HepG2 (cell line): ENCODE results near the gene TMEM8B. TPM values are rescaled to one million over a fixed set of nuclear protein-coding genes. Genes with fewer than 3 reads are reported as not detected.

ENCODE experiments used
- ATAC-seq: fragments of 200-7000 bp; cut with Tn5 transposase; 3 replicates; pipeline ENCODE4 v1.9.1; 2020; ENCODE audit warnings: mild to moderate bottlenecking, moderate library complexity
- BruUV-seq: library from RNA; stranded (reverse); fragments of 400-500 nt; replicated peaks from 2 replicates; lab custom pipeline; 2021; lab: Mats Ljungman, UMichigan
- CTCF ChIA-PET: fragments of 300-600 bp; formaldehyde crosslinking; extraction: SDS; loops from one replicate; lab custom pipeline; 2021; ENCODE audit warnings: low total read pairs, inconsistent platforms, low intra/inter-chr PET ratio; lab: Yijun Ruan, JAX
- POLR2A ChIA-PET: fragments of 350-600 bp; sonication (Branson Sonifier 250); formaldehyde crosslinking; loops from one replicate; lab custom pipeline; 2020; ENCODE audit warnings: antibody characterized with exemption, inconsistent platforms; lab: Yijun Ruan, JAX
- DNase-seq: peaks from one replicate; pipeline ENCODE4 v3.0.0-alpha.2; 2015; ENCODE audit warnings: low spot score
- FAIRE-seq: peaks from 3 replicates; lab custom pipeline; 2011; peaks lifted over from hg19 to GRCh38; lab: Jason Lieb, UNC
- H2AFZ ChIP-seq: one replicate; pipeline ENCODE4 v1.6.1; 2011; ENCODE audit warnings: low read length, inconsistent platforms
- H3K27ac ChIP-seq: fragments of 300-600 bp; 3 replicates; pipeline ENCODE4 v1.8.0; 2011; ENCODE audit warnings: mixed run types, mild to moderate bottlenecking, mixed read lengths, low read length, inconsistent platforms; ENCODE audit not compliant: insufficient read depth; ENCODE audit errors: extremely low read length
- H3K27me3 ChIP-seq, 2 experiments: fragments of 200-600 bp in 1 of 2; 2 replicates in 1 of 2; 3 replicates in 1 of 2; pipeline versions ENCODE4 v1.6.0 to v1.8.0; 2011; ENCODE audit warnings: low read length in 2 of 2, mild to moderate bottlenecking in 2 of 2, moderate library complexity in 2 of 2, inconsistent platforms in 1 of 2; ENCODE audit not compliant: insufficient read depth in 2 of 2, control insufficient read depth in 1 of 2
- H3K36me3 ChIP-seq, 2 experiments: fragments of 200-600 bp in 1 of 2; replicated peaks in 1 of 2; 2 replicates in 1 of 2; 3 replicates in 1 of 2; pipeline versions ENCODE4 v1.5.1 to v1.8.0; 2011; ENCODE audit warnings: low read length in 2 of 2, inconsistent platforms in 1 of 2; ENCODE audit not compliant: insufficient read depth in 2 of 2, control insufficient read depth in 1 of 2
- H3K4me1 ChIP-seq: 2 replicates; pipeline ENCODE4 v1.5.1; 2012; ENCODE audit warnings: low read length, inconsistent platforms; ENCODE audit not compliant: insufficient read depth
- H3K4me2 ChIP-seq: 2 replicates; pipeline ENCODE4 v1.6.0; 2011; ENCODE audit warnings: low read depth, low read length, inconsistent platforms
- H3K4me3 ChIP-seq, 3 experiments: fragments of 200-600 bp in 1 of 3; sonication (generic), shearing (Covaris generic) in 1 of 3; replicated peaks in 1 of 3; 2 replicates each; pipeline ENCODE4 v1.5.1; 2011 to 2016; ENCODE audit warnings: low read length in 3 of 3, inconsistent platforms in 2 of 3, low read depth in 2 of 3, mild to moderate bottlenecking in 2 of 3, control low read depth in 1 of 3, mixed read lengths in 1 of 3; ENCODE audit not compliant: insufficient read depth in 1 of 3
- H3K79me2 ChIP-seq: one replicate; pipeline ENCODE4 v1.6.1; 2011; ENCODE audit warnings: low read length, inconsistent platforms; ENCODE audit not compliant: insufficient read depth
- H3K9ac ChIP-seq: 2 replicates; pipeline ENCODE4 v1.6.0; 2011; ENCODE audit warnings: mild to moderate bottlenecking, low read depth, low read length, inconsistent platforms; ENCODE audit not compliant: insufficient read depth
- H3K9me3 ChIP-seq: 2 replicates; pipeline ENCODE4 v1.5.1; 2012; ENCODE audit warnings: mild to moderate bottlenecking, low read length
- H4K20me1 ChIP-seq: 2 replicates; pipeline ENCODE4 v1.6.0; 2011; ENCODE audit warnings: inconsistent platforms, mild to moderate bottlenecking, low read length, moderate library complexity; ENCODE audit not compliant: insufficient read depth
- ETV6 ChIP-seq: sonication (generic); formaldehyde crosslinking; conservative IDR thresholded peaks from 2 replicates; pipeline ENCODE4 v1.4.0; 2020; ENCODE audit warnings: missing genetic modification reagents
- HINFP ChIP-seq: sonication (generic); formaldehyde crosslinking; IDR thresholded peaks from 2 replicates; pipeline ENCODE4 v1.4.0; 2020; ENCODE audit warnings: low read depth, mild to moderate bottlenecking, missing genetic modification reagents
- MTF2 ChIP-seq: sonication (generic); formaldehyde crosslinking; IDR thresholded peaks from 2 replicates; pipeline ENCODE4 v1.5.0; 2020; ENCODE audit warnings: missing genetic modification reagents, borderline replicate concordance
- NONO ChIP-seq, 2 experiments: fragments of 450-650 bp in 1 of 2; sonication (generic) in 1 of 2; formaldehyde crosslinking in 1 of 2; IDR thresholded peaks in 1 of 2; conservative IDR thresholded peaks in 1 of 2; 2 replicates each; pipeline versions ENCODE4 v1.6.1 to v1.8.0; 2017 to 2022; ENCODE audit warnings: mild to moderate bottlenecking in 1 of 2, missing genetic modification reagents in 1 of 2, moderate library complexity in 1 of 2
- NR1H2 ChIP-seq: sonication (generic); formaldehyde crosslinking; IDR thresholded peaks from 2 replicates; pipeline ENCODE4 v1.8.1; 2022; ENCODE audit warnings: low read depth, missing genetic modification reagents, borderline replicate concordance
- PLSCR1 ChIP-seq: sonication (generic); formaldehyde crosslinking; IDR thresholded peaks from 2 replicates; pipeline ENCODE4 v1.5.0; 2020; ENCODE audit warnings: missing genetic modification reagents, mild to moderate bottlenecking, borderline replicate concordance
- TAF1 ChIP-seq: sonication (generic); formaldehyde crosslinking; IDR thresholded peaks from 2 replicates; pipeline ENCODE4 v1.4.0; 2020; ENCODE audit warnings: missing genetic modification reagents
- TRIM22 ChIP-seq: fragments of 450-650 bp; IDR thresholded peaks from 2 replicates; pipeline ENCODE4 v1.6.1; 2017
- ZNF160 ChIP-seq: sonication (generic); formaldehyde crosslinking; IDR thresholded peaks from 2 replicates; pipeline ENCODE4 v1.8.0; 2022; ENCODE audit warnings: mild to moderate bottlenecking, inconsistent platforms, missing genetic modification reagents
- ZNF274 ChIP-seq: sonication (generic); formaldehyde crosslinking; IDR thresholded peaks from 2 replicates; pipeline ENCODE4 v1.5.1; 2020; ENCODE audit warnings: mild to moderate bottlenecking, missing genetic modification reagents
- ZNF414 ChIP-seq: sonication (generic); formaldehyde crosslinking; IDR thresholded peaks from 2 replicates; pipeline ENCODE4 v1.5.0; 2020; ENCODE audit warnings: missing genetic modification reagents
- ZNF574 ChIP-seq: sonication (generic); formaldehyde crosslinking; IDR thresholded peaks from 2 replicates; pipeline ENCODE4 v1.4.0; 2020; ENCODE audit warnings: missing genetic modification reagents
- ZNF747 ChIP-seq: sonication (generic); formaldehyde crosslinking; IDR thresholded peaks from 2 replicates; pipeline ENCODE4 v1.8.1; 2023; ENCODE audit warnings: missing genetic modification reagents, mild to moderate bottlenecking, borderline replicate concordance
- ZNF749 ChIP-seq: sonication (generic); formaldehyde crosslinking; IDR thresholded peaks from 2 replicates; pipeline ENCODE4 v1.8.0; 2022; ENCODE audit warnings: mild to moderate bottlenecking, missing genetic modification reagents, moderate library complexity, borderline replicate concordance
- ZNF788 ChIP-seq: sonication (generic); formaldehyde crosslinking; IDR thresholded peaks from 2 replicates; pipeline ENCODE4 v1.5.0; 2020; ENCODE audit warnings: mild to moderate bottlenecking, missing genetic modification reagents, borderline replicate concordance
- WGBS: methylation state at CpG from one replicate; pipeline ENCODE4 v1.1.6; 2017; ENCODE audit warnings: low lambda C conversion rate; 5-methylcytosine and 5-hydroxymethylcytosine counted together
- in situ Hi-C: cut with HindIII; loops from 2 replicates; pipeline ENCODE4 v1.10.0; 2017; ENCODE audit warnings: low pct_unique_long_range_greater_than_20kb; ENCODE audit not compliant: extremely low pct_ligation_motif_present
- intact Hi-C: fragments of 100-400 bp; cut with micrococcal nuclease; formaldehyde crosslinking; loops from one replicate; pipeline ENCODE4 v1.10.0; 2022; ENCODE audit not compliant: unreplicated experiment
- polyA plus RNA-seq, 8 experiments: library from polyadenylated mRNA; depleted of rRNA in 3 of 8; stranded (reverse) in 7 of 8; unstranded in 1 of 8; fragments of >200 nt; fragmentation: Illumina TruSeq in 4 of 8; extraction: Trizol in 4 of 8; gene quantifications; 2 replicates each; pipeline versions ENCODE4 v1.2.1 to v1.2.3, GENCODE V29; 2011 to 2016; ENCODE audit warnings: low read depth in 4 of 8, missing spikeins in 1 of 8, mixed read lengths in 1 of 8; ENCODE audit not compliant: insufficient read depth in 1 of 8
- total RNA-seq, 5 experiments: library from RNA; depleted of rRNA; stranded (reverse); fragments of >200 nt; fragmentation: Illumina TruSeq; extraction: Trizol; gene quantifications; 2 replicates each; pipeline ENCODE4 v1.2.3, GENCODE V29; 2016; ENCODE audit warnings: low read depth in 1 of 5

Gene TMEM8B
- total and polyA plus RNA-seq, 2 of the 13 experiments (the other 11 are each of a cell fraction or from before 2014, with no cell fraction given), result 2.1 to 2.7 TPM

GRCh38 chr9:35891646-35892045 lies 62.6 kb downstream of the TMEM8B start:
- no peaks in the 10 kb centered on the region for H3K36me3 ChIP-seq
- intact Hi-C loops (no loop called here), in situ Hi-C loops (no loop called here)
- H3K27ac ChIP-seq, result no peak overlapping the region
- no peak for FAIRE-seq
- H3K4me3 ChIP-seq, result no peak overlapping the region
- no peak overlapping the region for H2AFZ ChIP-seq
- no peak overlapping the region for H3K9ac ChIP-seq
- no peaks in the 10 kb centered on the region for H3K4me1 ChIP-seq
- no peaks in the 10 kb centered on the region for H3K9me3 ChIP-seq
- CTCF ChIA-PET, result no interaction called here
- no TSS peak for BruUV-seq
- TF ChIP-seq ZNF749 (no peak), ZNF414 (CRISPR knock-in tag) (no peak), ZNF788 (CRISPR knock-in tag) (no peak), NR1H2 (CRISPR knock-in tag) (no peak), NONO (IDR thresholded peaks at IDR 0.05) (no peak), NONO (CRISPR knock-in tag; conservative IDR thresholded peaks at IDR 0.05) (no peak), ZNF274 (CRISPR knock-in tag) (no peak), HINFP (CRISPR knock-in tag) (no peak), ZNF574 (CRISPR knock-in tag) (no peak), TRIM22 (no peak), ZNF160 (no peak), PLSCR1 (CRISPR knock-in tag) (no peak), ETV6 (no peak), MTF2 (CRISPR knock-in tag) (no peak), ZNF747 (CRISPR knock-in tag) (no peak), TAF1 (CRISPR knock-in tag) (no peak)
- ATAC-seq, result no peak
- no peaks in the 10 kb centered on the region for H4K20me1 ChIP-seq
- peaks cover 0 to 4% of the 10 kb centered on the region in 2 experiments; a peak in 1 of 5 replicates for H3K27me3 ChIP-seq
- 14% methylated on average over 3 of the region's 3 CpGs for WGBS
- H3K79me2 ChIP-seq, result no peaks in the 10 kb centered on the region
- H3K4me2 ChIP-seq, result no peak overlapping the region
- no peak for DNase-seq
- POLR2A ChIA-PET, result no interaction called here
